GM06990 (cell line): ENCODE measurements around the gene G3BP1.

Experiments used
- DNase-seq: peaks from one replicate; pipeline ENCODE4 v3.0.0-alpha.2; 2011; ENCODE audit not compliant: insufficient read length; ENCODE audit errors: extremely low read depth
- H3K27me3 ChIP-seq: replicated peaks from 2 replicates; pipeline ENCODE4 v1.6.0; 2011; ENCODE audit warnings: low read length; ENCODE audit not compliant: control insufficient read depth, insufficient read depth
- H3K36me3 ChIP-seq: 2 replicates; pipeline ENCODE4 v1.5.1; 2011; ENCODE audit warnings: low read length; ENCODE audit not compliant: control insufficient read depth, insufficient read depth
- H3K4me3 ChIP-seq: replicated peaks from 2 replicates; pipeline ENCODE4 v1.5.1; 2011; ENCODE audit warnings: low read depth, mild to moderate bottlenecking, control low read depth, low read length
- CTCF ChIP-seq: IDR thresholded peaks from 2 replicates; pipeline ENCODE4 v1.5.1; 2011; ENCODE audit warnings: low read length, control low read depth, mild to moderate bottlenecking, inconsistent platforms; ENCODE audit not compliant: insufficient read depth, poor library complexity, severe bottlenecking

The G3BP1 gene

GRCh38 chr5:151745071-151745705, 26.6 kb upstream of the G3BP1 start:
- Histone ChIP-seq H3K36me3 (peaks cover 6% of the 10 kb centered on the region), H3K27me3 (no peaks in the 10 kb centered on the region), H3K4me3 (no peak overlapping the region)
- DNase-seq, result no peak
- no peak for TF ChIP-seq CTCF

GRCh38 chr5:151750121-151750520, 21.6 kb upstream of the G3BP1 start:
- no peak for DNase-seq
- H3K4me3 ChIP-seq, result no peak overlapping the region
- TF ChIP-seq CTCF, result no peak

GRCh38 chr5:151751091-151751490, 20.7 kb upstream of the G3BP1 start:
- DNase-seq, result no peak

More at GRCh38 chr5:151750121-151750520, 21.6 kb upstream of the G3BP1 start:
- Histone ChIP-seq H3K36me3 (peaks cover 8% of the 10 kb centered on the region), H3K27me3 (no peaks in the 10 kb centered on the region)

GRCh38 chr5:151751593-151751992, 20.2 kb upstream of the G3BP1 start:
- H3K4me3 ChIP-seq, result no peak overlapping the region

More at GRCh38 chr5:151751091-151751490, 20.7 kb upstream of the G3BP1 start:
- H3K4me3 ChIP-seq, result no peak overlapping the region
- peaks cover 8% of the 10 kb centered on the region for H3K36me3 ChIP-seq
- no peak for TF ChIP-seq CTCF
- no peaks in the 10 kb centered on the region for H3K27me3 ChIP-seq

GRCh38 chr5:151755383-151755782, 16.4 kb upstream of the G3BP1 start:
- DNase-seq, result no peak
- no peak for TF ChIP-seq CTCF
- Histone ChIP-seq H3K36me3 (peaks cover 5% of the 10 kb centered on the region), H3K27me3 (no peaks in the 10 kb centered on the region), H3K4me3 (no peak overlapping the region)

More at GRCh38 chr5:151751593-151751992, 20.2 kb upstream of the G3BP1 start:
- no peaks in the 10 kb centered on the region for H3K27me3 ChIP-seq
- no peak for DNase-seq
- peaks cover 8% of the 10 kb centered on the region for H3K36me3 ChIP-seq
- no peak for TF ChIP-seq CTCF
